ENCODE results near the gene KCNN4.

KCNN4 gene

GRCh38 chr19:43798026-43798545 lies 17.3 kb upstream of the KCNN4 start:
- peaks cover 5% of the 10 kb centered on the region for H3K4me1 ChIP-seq (ENCODE audit: control insufficient read depth, insufficient read depth, low read length)
- H3K36me3 ChIP-seq (ENCODE audit: control insufficient read depth, insufficient read depth, low read length, severe bottlenecking): no peaks in the 10 kb centered on the region
- H3K4me3 ChIP-seq (ENCODE audit: low read length): peak overlapping the region; percentile 81
- H3K27me3 ChIP-seq (replicated peaks; ENCODE audit: control insufficient read depth, insufficient read depth, low read length): peaks cover 57% of the 10 kb centered on the region
- no peak for DNase-seq (ENCODE audit: low read depth)
- no peak overlapping the region for H3K9ac ChIP-seq (ENCODE audit: low read length)
- peaks cover 17% of the 10 kb centered on the region for H3K9me3 ChIP-seq (ENCODE audit: control insufficient read depth, low read length)

- H3K4me3 ChIP-seq (ENCODE audit: low read length): no peak overlapping the region
- no peak overlapping the region for H3K9ac ChIP-seq (ENCODE audit: low read length)
- peaks cover 5% of the 10 kb centered on the region for H3K4me1 ChIP-seq (ENCODE audit: control insufficient read depth, insufficient read depth, low read length)
- H3K36me3 ChIP-seq (ENCODE audit: control insufficient read depth, insufficient read depth, low read length, severe bottlenecking): no peaks in the 10 kb centered on the region
- peaks cover 17% of the 10 kb centered on the region for H3K9me3 ChIP-seq (ENCODE audit: control insufficient read depth, low read length)
- H3K27me3 ChIP-seq (replicated peaks; ENCODE audit: control insufficient read depth, insufficient read depth, low read length): peaks cover 57% of the 10 kb centered on the region
- no peak for DNase-seq (ENCODE audit: low read depth)
These were observed 16.8 kb upstream of the KCNN4 start for GRCh38 chr19:43797556-43797955.

GRCh38 chr19:43797118-43797517 lies 16.3 kb upstream of the KCNN4 start:
- peaks cover 17% of the 10 kb centered on the region for H3K9me3 ChIP-seq (ENCODE audit: control insufficient read depth, low read length)
- H3K9ac ChIP-seq (ENCODE audit: low read length): no peak overlapping the region
- H3K27me3 ChIP-seq (replicated peaks; ENCODE audit: control insufficient read depth, insufficient read depth, low read length): peaks cover 53% of the 10 kb centered on the region
- no peak for DNase-seq (ENCODE audit: low read depth)
- H3K4me1 ChIP-seq (ENCODE audit: control insufficient read depth, insufficient read depth, low read length): peaks cover 5% of the 10 kb centered on the region
- H3K36me3 ChIP-seq (ENCODE audit: control insufficient read depth, insufficient read depth, low read length, severe bottlenecking): no peaks in the 10 kb centered on the region
- H3K4me3 ChIP-seq (ENCODE audit: low read length): no peak overlapping the region

- Histone ChIP-seq H3K27me3 (replicated peaks; ENCODE audit: control insufficient read depth, insufficient read depth, low read length) (peaks cover 28% of the 10 kb centered on the region), H3K36me3 (ENCODE audit: control insufficient read depth, insufficient read depth, low read length, severe bottlenecking) (no peaks in the 10 kb centered on the region), H3K9ac (ENCODE audit: low read length) (no peak overlapping the region), H3K9me3 (ENCODE audit: control insufficient read depth, low read length) (peaks cover 7% of the 10 kb centered on the region), H3K4me3 (ENCODE audit: low read length) (no peak overlapping the region), H3K4me1 (ENCODE audit: control insufficient read depth, insufficient read depth, low read length) (no peaks in the 10 kb centered on the region)
- DNase-seq (ENCODE audit: low read depth): no peak
These were observed 9.8 kb upstream of the KCNN4 start for GRCh38 chr19:43790587-43790986.

GRCh38 chr19:43789029-43789428 lies 8.3 kb upstream of the KCNN4 start:
- no peaks in the 10 kb centered on the region for H3K9me3 ChIP-seq (ENCODE audit: control insufficient read depth, low read length)
- peaks cover 12% of the 10 kb centered on the region for H3K4me1 ChIP-seq (ENCODE audit: control insufficient read depth, insufficient read depth, low read length)
- no peaks in the 10 kb centered on the region for H3K36me3 ChIP-seq (ENCODE audit: control insufficient read depth, insufficient read depth, low read length, severe bottlenecking)
- H3K27me3 ChIP-seq (replicated peaks; ENCODE audit: control insufficient read depth, insufficient read depth, low read length): peaks cover 17% of the 10 kb centered on the region
- peak; percentile 71 for DNase-seq (ENCODE audit: low read depth)
- no peak overlapping the region for H3K4me3 ChIP-seq (ENCODE audit: low read length)
- no peak overlapping the region for H3K9ac ChIP-seq (ENCODE audit: low read length)

GRCh38 chr19:43786665-43787064 lies 5.9 kb upstream of the KCNN4 start:
- H3K9me3 ChIP-seq (ENCODE audit: control insufficient read depth, low read length): no peaks in the 10 kb centered on the region
- H3K36me3 ChIP-seq (ENCODE audit: control insufficient read depth, insufficient read depth, low read length, severe bottlenecking): no peaks in the 10 kb centered on the region
- H3K27me3 ChIP-seq (replicated peaks; ENCODE audit: control insufficient read depth, insufficient read depth, low read length): peaks cover 6% of the 10 kb centered on the region
- H3K4me3 ChIP-seq (ENCODE audit: low read length): no peak overlapping the region
- peaks cover 16% of the 10 kb centered on the region for H3K4me1 ChIP-seq (ENCODE audit: control insufficient read depth, insufficient read depth, low read length)
- DNase-seq (ENCODE audit: low read depth): no peak
- no peak overlapping the region for H3K9ac ChIP-seq (ENCODE audit: low read length)

- Histone ChIP-seq H3K4me3 (ENCODE audit: low read length) (no peak overlapping the region), H3K4me1 (ENCODE audit: control insufficient read depth, insufficient read depth, low read length) (peaks cover 25% of the 10 kb centered on the region), H3K9ac (ENCODE audit: low read length) (peak overlapping the region; percentile 32), H3K36me3 (ENCODE audit: control insufficient read depth, insufficient read depth, low read length, severe bottlenecking) (no peaks in the 10 kb centered on the region), H3K9me3 (ENCODE audit: control insufficient read depth, low read length) (no peaks in the 10 kb centered on the region), H3K27me3 (replicated peaks; ENCODE audit: control insufficient read depth, insufficient read depth, low read length) (no peaks in the 10 kb centered on the region)
- peak; percentile 90 for DNase-seq (ENCODE audit: low read depth)
These were observed 4.4 kb upstream of the KCNN4 start for GRCh38 chr19:43784981-43785808.

GRCh38 chr19:43784241-43784980 lies 3.6 kb upstream of the KCNN4 start:
- H3K9ac ChIP-seq (ENCODE audit: low read length): peak overlapping the region; percentile 32
- no peaks in the 10 kb centered on the region for H3K36me3 ChIP-seq (ENCODE audit: control insufficient read depth, insufficient read depth, low read length, severe bottlenecking)
- no peak overlapping the region for H3K4me3 ChIP-seq (ENCODE audit: low read length)
- peak; percentile 85 for DNase-seq (ENCODE audit: low read depth)
- no peaks in the 10 kb centered on the region for H3K27me3 ChIP-seq (replicated peaks; ENCODE audit: control insufficient read depth, insufficient read depth, low read length)
- H3K4me1 ChIP-seq (ENCODE audit: control insufficient read depth, insufficient read depth, low read length): peaks cover 25% of the 10 kb centered on the region
- H3K9me3 ChIP-seq (ENCODE audit: control insufficient read depth, low read length): no peaks in the 10 kb centered on the region

GRCh38 chr19:43783636-43784035 lies 2.9 kb upstream of the KCNN4 start:
- H3K4me1 ChIP-seq (ENCODE audit: control insufficient read depth, insufficient read depth, low read length): peaks cover 25% of the 10 kb centered on the region
- H3K9ac ChIP-seq (ENCODE audit: low read length): no peak overlapping the region
- no peak overlapping the region for H3K4me3 ChIP-seq (ENCODE audit: low read length)
- DNase-seq (ENCODE audit: low read depth): no peak
- H3K36me3 ChIP-seq (ENCODE audit: control insufficient read depth, insufficient read depth, low read length, severe bottlenecking): no peaks in the 10 kb centered on the region
- H3K27me3 ChIP-seq (replicated peaks; ENCODE audit: control insufficient read depth, insufficient read depth, low read length): no peaks in the 10 kb centered on the region
- H3K9me3 ChIP-seq (ENCODE audit: control insufficient read depth, low read length): no peaks in the 10 kb centered on the region

- DNase-seq (ENCODE audit: low read depth): no peak
- no peak overlapping the region for H3K9ac ChIP-seq (ENCODE audit: low read length)
- H3K4me3 ChIP-seq (ENCODE audit: low read length): no peak overlapping the region
- no peaks in the 10 kb centered on the region for H3K27me3 ChIP-seq (replicated peaks; ENCODE audit: control insufficient read depth, insufficient read depth, low read length)
- peaks cover 25% of the 10 kb centered on the region for H3K4me1 ChIP-seq (ENCODE audit: control insufficient read depth, insufficient read depth, low read length)
- H3K9me3 ChIP-seq (ENCODE audit: control insufficient read depth, low read length): no peaks in the 10 kb centered on the region
- no peaks in the 10 kb centered on the region for H3K36me3 ChIP-seq (ENCODE audit: control insufficient read depth, insufficient read depth, low read length, severe bottlenecking)
These were observed 2.0 kb upstream of the KCNN4 start for GRCh38 chr19:43782689-43783231.

GRCh38 chr19:43782311-43782660 lies 1.5 kb upstream of the KCNN4 start:
- Histone ChIP-seq H3K36me3 (ENCODE audit: control insufficient read depth, insufficient read depth, low read length, severe bottlenecking) (no peaks in the 10 kb centered on the region), H3K4me1 (ENCODE audit: control insufficient read depth, insufficient read depth, low read length) (peaks cover 25% of the 10 kb centered on the region), H3K9ac (ENCODE audit: low read length) (no peak overlapping the region), H3K4me3 (ENCODE audit: low read length) (no peak overlapping the region), H3K27me3 (replicated peaks; ENCODE audit: control insufficient read depth, insufficient read depth, low read length) (no peaks in the 10 kb centered on the region), H3K9me3 (ENCODE audit: control insufficient read depth, low read length) (no peaks in the 10 kb centered on the region)
- DNase-seq (ENCODE audit: low read depth): no peak

Measured in adipocyte (in vitro differentiated cells).